ENCODE data around the gene RAET1L.

Gene RAET1L

GRCh38 chr6:150025201-150025917 lies at the start of gene RAET1L:
RAET1L (minus strand) TSS chr6:150025532; CDS start chr6:150025471, 61 bp downstream.
- TF ChIP-seq GATA3 (IDR thresholded peaks at IDR 0.05; ENCODE audit: low read depth, low read length), result no peak
- TF ChIP-seq GATA2 (IDR thresholded peaks at IDR 0.05; ENCODE audit: low read depth, low read length), result no peak

- no peak for TF ChIP-seq GATA2 (IDR thresholded peaks at IDR 0.05; ENCODE audit: low read depth, low read length)
- no peak for TF ChIP-seq GATA3 (IDR thresholded peaks at IDR 0.05; ENCODE audit: low read depth, low read length)
Observed at GRCh38 chr6:150075034-150075421, 49.7 kb upstream of the RAET1L start.

GRCh38 chr6:150072201-150072600 lies 46.9 kb upstream of the RAET1L start:
- no peak for TF ChIP-seq GATA2 (IDR thresholded peaks at IDR 0.05; ENCODE audit: low read depth, low read length)
- TF ChIP-seq GATA3 (IDR thresholded peaks at IDR 0.05; ENCODE audit: low read depth, low read length), result no peak

- no peak for TF ChIP-seq GATA2 (IDR thresholded peaks at IDR 0.05; ENCODE audit: low read depth, low read length)
- no peak for TF ChIP-seq GATA3 (IDR thresholded peaks at IDR 0.05; ENCODE audit: low read depth, low read length)
Observed at GRCh38 chr6:150070236-150070818, 45.0 kb upstream of the RAET1L start.

GRCh38 chr6:150069706-150070105 lies 44.4 kb upstream of the RAET1L start:
- TF ChIP-seq GATA3 (IDR thresholded peaks at IDR 0.05; ENCODE audit: low read depth, low read length), result no peak

GRCh38 chr6:150068720-150069648 lies 43.7 kb upstream of the RAET1L start, which contains the start of gene ULBP3:
ULBP3 (minus strand) TSS chr6:150069121; CDS start chr6:150069066, 55 bp downstream.
- TF ChIP-seq GATA2 (IDR thresholded peaks at IDR 0.05; ENCODE audit: low read depth, low read length) (no peak), GATA3 (IDR thresholded peaks at IDR 0.05; ENCODE audit: low read depth, low read length) (no peak)

GRCh38 chr6:150068151-150068550 lies 42.8 kb upstream of the RAET1L start:
- TF ChIP-seq GATA3 (IDR thresholded peaks at IDR 0.05; ENCODE audit: low read depth, low read length) (no peak), GATA2 (IDR thresholded peaks at IDR 0.05; ENCODE audit: low read depth, low read length) (no peak)

GRCh38 chr6:150065083-150065482 lies 39.8 kb upstream of the RAET1L start:
- TF ChIP-seq GATA2 (IDR thresholded peaks at IDR 0.05; ENCODE audit: low read depth, low read length) (no peak), GATA3 (IDR thresholded peaks at IDR 0.05; ENCODE audit: low read depth, low read length) (no peak)

- no peak for TF ChIP-seq GATA2 (IDR thresholded peaks at IDR 0.05; ENCODE audit: low read depth, low read length)
- TF ChIP-seq GATA3 (IDR thresholded peaks at IDR 0.05; ENCODE audit: low read depth, low read length), result no peak
Observed at GRCh38 chr6:150063640-150064039, 38.3 kb upstream of the RAET1L start.

GRCh38 chr6:150058986-150059385 lies 33.7 kb upstream of the RAET1L start:
- TF ChIP-seq GATA2 (IDR thresholded peaks at IDR 0.05; ENCODE audit: low read depth, low read length) (no peak), GATA3 (IDR thresholded peaks at IDR 0.05; ENCODE audit: low read depth, low read length) (no peak)

- no peak for TF ChIP-seq GATA3 (IDR thresholded peaks at IDR 0.05; ENCODE audit: low read depth, low read length)
- TF ChIP-seq GATA2 (IDR thresholded peaks at IDR 0.05; ENCODE audit: low read depth, low read length), result no peak
Observed at GRCh38 chr6:150058231-150058792, 33.0 kb upstream of the RAET1L start.

- no peak for TF ChIP-seq GATA3 (IDR thresholded peaks at IDR 0.05; ENCODE audit: low read depth, low read length)
Observed at GRCh38 chr6:150057501-150057951, 32.2 kb upstream of the RAET1L start.

GRCh38 chr6:150056916-150057315 lies 31.6 kb upstream of the RAET1L start:
- no peak for TF ChIP-seq GATA2 (IDR thresholded peaks at IDR 0.05; ENCODE audit: low read depth, low read length)
- no peak for TF ChIP-seq GATA3 (IDR thresholded peaks at IDR 0.05; ENCODE audit: low read depth, low read length)

GRCh38 chr6:150056156-150056555 lies 30.8 kb upstream of the RAET1L start:
- TF ChIP-seq GATA2 (IDR thresholded peaks at IDR 0.05; ENCODE audit: low read depth, low read length), result no peak
- TF ChIP-seq GATA3 (IDR thresholded peaks at IDR 0.05; ENCODE audit: low read depth, low read length), result no peak
